Right ventricle myocardium inferior (tissue), 1 donor: ENCODE results near the gene DOCK2. TPM values are rescaled to one million over a fixed set of nuclear protein-coding genes. Genes with fewer than 3 reads are reported as not detected.

Source experiments
- ATAC-seq: fragments of 200-7000 bp; cut with Tn5 transposase; one replicate; pipeline ENCODE4 v1.9.1; 2020; ENCODE audit warnings: mild to moderate bottlenecking, moderate library complexity
- DNase-seq: peaks from one replicate; pipeline ENCODE4 v3.0.0; 2021; ENCODE audit errors: missing footprints
- intact Hi-C: fragments of 100-400 bp; cut with DNase I; formaldehyde crosslinking; loops from one replicate; pipeline ENCODE4 v1.11.0; 2022
- total RNA-seq: library from RNA; stranded (reverse); fragmentation: NEBNext Ultra II Directional; extraction: Animal tissue kit (Norgen Biotek cat#: 25700); gene quantifications from one replicate; pipeline ENCODE4 v1.2.1, GENCODE V29; 2021
- donor health status: DM: no; HTN: yes; CAD: no; lungs with severe emphysema.

The DOCK2 gene
- total RNA-seq, 1 donor from 2014 or later = 7.9 TPM

- ATAC-seq (no peak), DNase-seq (no peak)
- intact Hi-C loops = loop anchor here (10.0 kb wide), 1 partner anchor 320 kb away; no protein-coding TSS in a partner anchor
Measured at GRCh38 chr5:170104710-170105109, 467.6 kb downstream of the DOCK2 start.

GRCh38 chr5:170105642-170106611, 468.9 kb downstream of the DOCK2 start, which contains the start of gene FOXI1:
TSS of gene FOXI1 (plus strand) at chr5:170105897. CDS start at chr5:170105958, 61 bp downstream.
- DNase-seq = no peak
- ATAC-seq = no peak
- intact Hi-C loops = loop anchor here (10.0 kb wide), 1 partner anchor 319 kb away; no protein-coding TSS in a partner anchor

- no peak for ATAC-seq
- intact Hi-C loops = loop anchor here (10.0 kb wide), 1 partner anchor 317 kb away; no protein-coding TSS in a partner anchor
- no peak for DNase-seq
Measured at GRCh38 chr5:170107674-170108073, 470.6 kb downstream of the DOCK2 start.

- ATAC-seq (no peak), DNase-seq (no peak)
- intact Hi-C loops = loop anchor here (10.0 kb wide), 1 partner anchor 316 kb away; no protein-coding TSS in a partner anchor
Measured at GRCh38 chr5:170108266-170108785, 471.3 kb downstream of the DOCK2 start.

- no peak for DNase-seq
- intact Hi-C loops = loop anchor here (10.0 kb wide), 1 partner anchor 315 kb away; no protein-coding TSS in a partner anchor
- ATAC-seq = no peak
Measured at GRCh38 chr5:170109059-170110031, 472.3 kb downstream of the DOCK2 start.

- no peak for ATAC-seq
- no peak for DNase-seq
- intact Hi-C loops = no loop called here
Measured at GRCh38 chr5:170110403-170111087, 473.5 kb downstream of the DOCK2 start.

GRCh38 chr5:170111088-170111785, 474.2 kb downstream of the DOCK2 start:
- intact Hi-C loops = no loop called here
- DNase-seq = no peak
- no peak for ATAC-seq

GRCh38 chr5:170112876-170113521, 475.9 kb downstream of the DOCK2 start:
- no peak for DNase-seq
- intact Hi-C loops = no loop called here
- no peak for ATAC-seq

- DNase-seq = no peak
- ATAC-seq = no peak
- intact Hi-C loops = no loop called here
Measured at GRCh38 chr5:170113522-170113900, 476.4 kb downstream of the DOCK2 start.

GRCh38 chr5:170114271-170114670, 477.2 kb downstream of the DOCK2 start:
- ATAC-seq = no peak
- no peak for DNase-seq
- intact Hi-C loops = no loop called here

- no peak for ATAC-seq
Measured at GRCh38 chr5:170115925-170116324, 478.9 kb downstream of the DOCK2 start.

GRCh38 chr5:170117736-170118135, 480.7 kb downstream of the DOCK2 start:
- ATAC-seq (no peak), DNase-seq (no peak)
- intact Hi-C loops = no loop called here

More at GRCh38 chr5:170115925-170116324, 478.9 kb downstream of the DOCK2 start:
- intact Hi-C loops = no loop called here
- no peak for DNase-seq

- ATAC-seq (no peak), DNase-seq (no peak)
- intact Hi-C loops = no loop called here
Measured at GRCh38 chr5:170120576-170120975, 483.5 kb downstream of the DOCK2 start.

GRCh38 chr5:170121321-170121720, 484.2 kb downstream of the DOCK2 start:
- intact Hi-C loops = no loop called here
- no peak for DNase-seq
- ATAC-seq = no peak

GRCh38 chr5:170126061-170126460, 489.0 kb downstream of the DOCK2 start:
- DNase-seq = no peak
- no peak for ATAC-seq
- intact Hi-C loops = no loop called here

GRCh38 chr5:170126626-170127025, 489.6 kb downstream of the DOCK2 start:
- no peak for ATAC-seq
- DNase-seq = no peak
- intact Hi-C loops = no loop called here

GRCh38 chr5:170131235-170131634, 494.2 kb downstream of the DOCK2 start:
- intact Hi-C loops = no loop called here
- DNase-seq = no peak
- no peak for ATAC-seq
